ENCODE data around the gene DIP2A.

GRCh38 chr21:46503922-46504550 lies 45.3 kb downstream of the DIP2A start:
- TF ChIP-seq CTCF (IDR thresholded peaks at IDR 0.05; ENCODE audit: borderline replicate concordance, extremely low read depth, low read length, poor library complexity, severe bottlenecking), result no peak
- TF ChIP-seq EZH2 (IDR thresholded peaks at IDR 0.05; ENCODE audit: borderline replicate concordance, low read depth, low read length, severe bottlenecking), result no peak

Data from DND-41 (cell line).